ENCODE measurements around the gene KLHL26. TPM values are rescaled to one million over a fixed set of nuclear protein-coding genes. Genes with fewer than 3 reads are reported as not detected.
A peak's percentile ranks its signal among the peaks of the same experiment; 100 is the strongest.

The KLHL26 gene
- total and polyA plus RNA-seq, 8 donors, result 4.3 to 10.4 (median 6.2) TPM

- DNase-seq (no peak), ATAC-seq (no peak)
- TF ChIP-seq, protein P1, sequence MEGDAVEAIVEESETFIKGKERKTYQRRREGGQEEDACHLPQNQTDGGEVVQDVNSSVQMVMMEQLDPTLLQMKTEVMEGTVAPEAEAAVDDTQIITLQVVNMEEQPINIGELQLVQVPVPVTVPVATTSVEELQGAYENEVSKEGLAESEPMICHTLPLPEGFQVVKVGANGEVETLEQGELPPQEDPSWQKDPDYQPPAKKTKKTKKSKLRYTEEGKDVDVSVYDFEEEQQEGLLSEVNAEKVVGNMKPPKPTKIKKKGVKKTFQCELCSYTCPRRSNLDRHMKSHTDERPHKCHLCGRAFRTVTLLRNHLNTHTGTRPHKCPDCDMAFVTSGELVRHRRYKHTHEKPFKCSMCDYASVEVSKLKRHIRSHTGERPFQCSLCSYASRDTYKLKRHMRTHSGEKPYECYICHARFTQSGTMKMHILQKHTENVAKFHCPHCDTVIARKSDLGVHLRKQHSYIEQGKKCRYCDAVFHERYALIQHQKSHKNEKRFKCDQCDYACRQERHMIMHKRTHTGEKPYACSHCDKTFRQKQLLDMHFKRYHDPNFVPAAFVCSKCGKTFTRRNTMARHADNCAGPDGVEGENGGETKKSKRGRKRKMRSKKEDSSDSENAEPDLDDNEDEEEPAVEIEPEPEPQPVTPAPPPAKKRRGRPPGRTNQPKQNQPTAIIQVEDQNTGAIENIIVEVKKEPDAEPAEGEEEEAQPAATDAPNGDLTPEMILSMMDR (IDR thresholded peaks at IDR 0.05), result no peak
- Histone ChIP-seq H3K36me3 (no peaks in the 10 kb centered on the region), H3K4me1 (peaks cover 17 to 37% of the 10 kb centered on the region in 2 donors), H3K27ac (no peak within 1 kb of the TSS), H3K9me3 (no peaks in the 10 kb centered on the region), H3K4me3 (no peak within 1 kb of the TSS), H3K27me3 (peaks cover 73 to 96% of the 10 kb centered on the region in 2 donors)
- intact Hi-C loops (cut with DNase I), result no loop called here
Observed at GRCh38 chr19:18606281-18607225, 30.3 kb upstream of the KLHL26 start, which contains the start of gene CRLF1. CRLF1 (minus strand) TSS chr19:18606799; CDS start chr19:18606656, 143 bp downstream.

DNA sequence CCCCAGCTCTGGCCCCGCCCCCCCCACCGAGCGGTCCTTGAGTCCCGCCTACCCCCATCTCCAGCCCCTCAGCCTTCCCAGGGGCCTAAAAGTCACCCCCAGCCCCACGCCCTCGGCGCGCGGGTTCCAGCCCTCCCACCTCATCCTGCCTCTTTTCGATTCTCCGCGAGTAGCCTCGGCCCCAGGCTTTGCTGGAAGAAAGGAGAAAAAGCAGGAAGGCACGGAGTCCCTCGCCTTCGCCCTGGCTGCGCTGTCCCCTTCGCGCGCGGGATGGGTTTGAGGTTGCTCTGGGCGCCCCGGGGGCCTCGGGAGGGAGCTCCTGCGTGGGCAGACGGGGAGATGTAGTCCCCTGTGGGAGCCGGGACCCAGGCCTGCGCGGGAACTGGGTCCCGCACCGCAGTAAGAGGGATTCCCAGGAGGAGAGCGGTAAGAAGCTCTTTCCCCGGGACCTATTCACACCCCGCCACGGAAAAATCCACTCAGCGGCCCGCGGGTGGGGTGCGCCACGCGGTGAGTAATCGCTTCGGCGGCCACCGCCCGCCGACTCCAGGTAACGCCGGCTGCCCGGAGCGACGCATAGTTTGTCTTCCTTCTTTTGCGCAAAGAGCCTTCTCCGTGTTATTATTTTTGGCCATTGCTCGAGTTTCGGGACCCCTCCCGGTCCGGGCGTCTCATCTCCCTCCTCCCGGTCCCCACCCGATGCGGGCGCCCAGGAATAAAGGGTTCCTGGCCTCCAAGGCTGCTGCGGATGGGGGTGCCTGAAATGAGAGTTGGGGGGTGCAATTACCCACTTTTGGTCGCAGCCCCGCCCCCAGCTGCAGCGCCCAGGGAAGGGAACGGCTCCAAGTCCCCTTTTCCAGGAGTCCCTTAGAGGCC is 29.4 kb upstream of the KLHL26 start:
- H3K4me1 ChIP-seq, result peaks cover 22 to 46% of the 10 kb centered on the region in 2 donors
- peaks cover 82 to 96% of the 10 kb centered on the region in 2 donors for H3K27me3 ChIP-seq
- H3K9me3 ChIP-seq, result no peaks in the 10 kb centered on the region
- no peak overlapping the region for H3K4me3 ChIP-seq
- no peaks in the 10 kb centered on the region for H3K36me3 ChIP-seq
- DNase-seq (no peak), ATAC-seq (peak; percentile 6)
- no peak overlapping the region for H3K27ac ChIP-seq
- TF ChIP-seq, protein P1 (IDR thresholded peaks at IDR 0.05), result no peak
- intact Hi-C loops (cut with DNase I), result no loop called here

GRCh38 chr19:18608102-18608804 is 28.6 kb upstream of the KLHL26 start:
- Histone ChIP-seq H3K4me3 (no peak overlapping the region), H3K9me3 (no peaks in the 10 kb centered on the region), H3K27ac (no peak overlapping the region), H3K27me3 (peaks cover 90 to 96% of the 10 kb centered on the region in 2 donors), H3K36me3 (no peaks in the 10 kb centered on the region), H3K4me1 (peaks cover 22 to 53% of the 10 kb centered on the region in 2 donors)
- intact Hi-C loops (cut with DNase I), result no loop called here
- TF ChIP-seq, protein P1 (IDR thresholded peaks at IDR 0.05), result no peak
- ATAC-seq (no peak), DNase-seq (no peak)

DNA sequence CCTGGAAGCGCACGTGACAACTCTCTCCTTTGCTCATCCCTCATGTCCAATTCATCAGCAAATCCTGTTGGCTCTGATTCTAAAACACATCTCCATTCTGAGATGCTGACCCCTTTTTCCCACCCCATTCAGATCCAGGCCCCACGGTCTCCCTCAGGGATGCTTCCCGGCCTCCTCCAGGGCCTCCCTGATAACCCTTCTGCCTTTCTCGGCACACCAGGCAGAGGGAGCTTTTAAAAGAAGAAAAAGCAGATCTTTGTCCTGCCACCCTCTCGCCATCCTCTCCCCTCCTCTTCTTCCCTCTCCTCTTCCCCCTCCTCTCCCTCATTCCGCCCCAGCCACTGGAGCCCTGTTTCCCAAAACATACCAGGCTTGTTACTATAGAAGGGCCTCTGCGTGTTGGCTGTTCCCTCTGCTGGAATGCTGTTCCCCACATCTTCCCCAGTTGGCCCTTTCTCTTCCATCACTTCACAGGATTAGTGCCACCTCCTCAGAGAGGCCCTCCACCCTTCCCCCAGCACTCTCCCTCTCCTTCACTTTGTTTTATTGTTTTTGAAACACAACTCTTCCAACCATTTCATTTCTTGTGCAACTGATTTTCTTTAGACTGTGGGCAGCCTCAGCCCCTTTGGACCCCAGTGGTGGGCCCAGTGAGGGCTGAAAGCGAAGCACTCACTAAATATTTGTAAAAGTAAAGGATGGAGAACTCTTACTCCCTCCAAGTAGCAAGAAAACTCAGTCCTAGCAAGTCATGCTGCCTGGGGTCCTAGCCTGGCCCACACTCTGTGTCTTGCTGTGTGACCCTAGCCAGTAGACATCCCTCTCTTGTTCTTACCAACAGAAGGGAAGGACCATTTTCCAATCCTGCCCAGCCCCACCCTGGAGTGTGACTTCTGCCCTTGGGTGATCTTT is 27.8 kb upstream of the KLHL26 start:
- no peak for DNase-seq
- Histone ChIP-seq H3K4me1 (peaks cover 22 to 47% of the 10 kb centered on the region in 2 donors), H3K36me3 (no peaks in the 10 kb centered on the region), H3K9me3 (no peaks in the 10 kb centered on the region), H3K4me3 (no peak overlapping the region), H3K27ac (no peak overlapping the region), H3K27me3 (peaks cover 92 to 96% of the 10 kb centered on the region in 2 donors)
- intact Hi-C loops (cut with DNase I), result no loop called here
- TF ChIP-seq, protein P1 (IDR thresholded peaks at IDR 0.05), result no peak
- no peak for ATAC-seq

All from left lung (tissue), 10 donors.